Measurements from ENCODE around the gene CLEC2L.

The CLEC2L gene

GRCh38 chr7:139523199-139523941 lies at the start of gene CLEC2L:
TSS of gene CLEC2L (plus strand) at chr7:139523685. CDS start at chr7:139523928, 243 bp downstream.
- no peak within 1 kb of the TSS for H3K9ac ChIP-seq (ENCODE audit: low read depth, low read length)
- H3K4me3 ChIP-seq (ENCODE audit: low read depth in 1 of 2, low read length in 2 of 2) = no peak within 1 kb of the TSS
- TF ChIP-seq CTCF (IDR thresholded peaks at IDR 0.05; ENCODE audit: borderline replicate concordance, extremely low read depth, low read length, poor library complexity, severe bottlenecking) (no peak), EZH2 (IDR thresholded peaks at IDR 0.05; ENCODE audit: borderline replicate concordance, low read depth, low read length, severe bottlenecking) (no peak)
- no peaks in the 10 kb centered on the region for H4K20me1 ChIP-seq (ENCODE audit: insufficient read depth, low read length)
- DNase-seq (no peak), ATAC-seq (ENCODE audit: insufficient read depth, low read depth) (no peak)
- H2AFZ ChIP-seq (ENCODE audit: low read depth, low read length) = no peak within 1 kb of the TSS
- H3K27me3 ChIP-seq (ENCODE audit: insufficient read depth, low read length, poor library complexity) = peaks cover 5% of the 10 kb centered on the region
- H3K27ac ChIP-seq (ENCODE audit: low read length) = no peak within 1 kb of the TSS
- H3K79me2 ChIP-seq (ENCODE audit: insufficient read depth, low read length) = no peaks in the 10 kb centered on the region
- no peaks in the 10 kb centered on the region for H3K36me3 ChIP-seq (ENCODE audit: insufficient read depth, low read length)
- H3K4me1 ChIP-seq (ENCODE audit: insufficient read depth, low read length) = no peaks in the 10 kb centered on the region
- no peak within 1 kb of the TSS for H3K4me2 ChIP-seq (ENCODE audit: insufficient read depth, low read length)
- H3K9me3 ChIP-seq (ENCODE audit: insufficient read depth, low read length, severe bottlenecking) = no peaks in the 10 kb centered on the region

GRCh38 chr7:139476139-139476538 lies 47.3 kb upstream of the CLEC2L start:
- no peaks in the 10 kb centered on the region for H3K36me3 ChIP-seq (ENCODE audit: insufficient read depth, low read length)
- no peak for ATAC-seq (ENCODE audit: insufficient read depth, low read depth)
- no peak overlapping the region for H2AFZ ChIP-seq (ENCODE audit: low read depth, low read length)
- no peaks in the 10 kb centered on the region for H3K79me2 ChIP-seq (ENCODE audit: insufficient read depth, low read length)
- no peak for DNase-seq
- H3K27ac ChIP-seq (ENCODE audit: low read length) = no peak overlapping the region
- H3K9me3 ChIP-seq (ENCODE audit: insufficient read depth, low read length, severe bottlenecking) = no peaks in the 10 kb centered on the region
- H3K4me3 ChIP-seq (ENCODE audit: low read depth in 1 of 2, low read length in 2 of 2) = no peak overlapping the region
- no peak overlapping the region for H3K9ac ChIP-seq (ENCODE audit: low read depth, low read length)
- H3K27me3 ChIP-seq (ENCODE audit: insufficient read depth, low read length, poor library complexity) = no peaks in the 10 kb centered on the region
- H3K4me2 ChIP-seq (ENCODE audit: insufficient read depth, low read length) = no peak overlapping the region
- H4K20me1 ChIP-seq (ENCODE audit: insufficient read depth, low read length) = no peaks in the 10 kb centered on the region
- H3K4me1 ChIP-seq (ENCODE audit: insufficient read depth, low read length) = no peaks in the 10 kb centered on the region
- TF ChIP-seq CTCF (IDR thresholded peaks at IDR 0.05; ENCODE audit: borderline replicate concordance, extremely low read depth, low read length, poor library complexity, severe bottlenecking) (no peak), EZH2 (IDR thresholded peaks at IDR 0.05; ENCODE audit: borderline replicate concordance, low read depth, low read length, severe bottlenecking) (no peak)

- no peaks in the 10 kb centered on the region for H3K36me3 ChIP-seq (ENCODE audit: insufficient read depth, low read length)
- H3K4me1 ChIP-seq (ENCODE audit: insufficient read depth, low read length) = no peaks in the 10 kb centered on the region
- no peak overlapping the region for H3K9ac ChIP-seq (ENCODE audit: low read depth, low read length)
- TF ChIP-seq EZH2 (IDR thresholded peaks at IDR 0.05; ENCODE audit: borderline replicate concordance, low read depth, low read length, severe bottlenecking) (no peak), CTCF (IDR thresholded peaks at IDR 0.05; ENCODE audit: borderline replicate concordance, extremely low read depth, low read length, poor library complexity, severe bottlenecking) (no peak)
- H4K20me1 ChIP-seq (ENCODE audit: insufficient read depth, low read length) = no peaks in the 10 kb centered on the region
- ATAC-seq (ENCODE audit: insufficient read depth, low read depth) (no peak), DNase-seq (no peak)
- no peak overlapping the region for H3K4me3 ChIP-seq (ENCODE audit: low read depth in 1 of 2, low read length in 2 of 2)
- no peak overlapping the region for H3K4me2 ChIP-seq (ENCODE audit: insufficient read depth, low read length)
- H2AFZ ChIP-seq (ENCODE audit: low read depth, low read length) = no peak overlapping the region
- H3K9me3 ChIP-seq (ENCODE audit: insufficient read depth, low read length, severe bottlenecking) = no peaks in the 10 kb centered on the region
- H3K79me2 ChIP-seq (ENCODE audit: insufficient read depth, low read length) = no peaks in the 10 kb centered on the region
- no peak overlapping the region for H3K27ac ChIP-seq (ENCODE audit: low read length)
- no peaks in the 10 kb centered on the region for H3K27me3 ChIP-seq (ENCODE audit: insufficient read depth, low read length, poor library complexity)
Measured at GRCh38 chr7:139476891-139477290, 46.6 kb upstream of the CLEC2L start.

Measured in DND-41 (cell line).